Astrocyte (in vitro differentiated cells and primary cell): Measurements from ENCODE around the gene RTN4IP1. TPM values are rescaled to one million over a fixed set of nuclear protein-coding genes. Genes with fewer than 3 reads are reported as not detected.
A peak's percentile ranks its signal among the peaks of the same experiment; 100 is the strongest.

ENCODE experiments used
- DNase-seq: peaks from one replicate; pipeline ENCODE4 v3.0.0-alpha.2; 2010; ENCODE audit warnings: low read depth
- FAIRE-seq: peaks from 2 replicates; lab custom pipeline; 2011; peaks lifted over from hg19 to GRCh38; lab: Jason Lieb, UNC
- H2AFZ ChIP-seq: 2 replicates; pipeline ENCODE4 v1.6.0; 2012; ENCODE audit warnings: low read depth, low read length, inconsistent platforms
- H3K27ac ChIP-seq: 2 replicates; pipeline ENCODE4 v1.5.1; 2011; ENCODE audit warnings: low read depth, low read length, inconsistent platforms
- H3K27me3 ChIP-seq: 2 replicates; pipeline ENCODE4 v1.6.0; 2011; ENCODE audit warnings: low read length, inconsistent platforms; ENCODE audit not compliant: insufficient read depth
- H3K36me3 ChIP-seq: 2 replicates; pipeline ENCODE4 v1.5.1; 2011; ENCODE audit warnings: low read length, inconsistent platforms; ENCODE audit not compliant: insufficient read depth
- H3K4me1 ChIP-seq: 2 replicates; pipeline ENCODE4 v1.5.1; 2011; ENCODE audit warnings: low read length, inconsistent platforms; ENCODE audit not compliant: insufficient read depth
- H3K4me2 ChIP-seq: 2 replicates; pipeline ENCODE4 v1.6.0; 2012; ENCODE audit warnings: low read length, inconsistent platforms
- H3K4me3 ChIP-seq: 2 replicates; pipeline ENCODE4 v1.5.1; 2011; ENCODE audit warnings: low read depth, mild to moderate bottlenecking, low read length, inconsistent platforms; ENCODE audit not compliant: insufficient read depth
- H3K79me2 ChIP-seq: 2 replicates; pipeline ENCODE4 v1.6.0; 2012; ENCODE audit warnings: mild to moderate bottlenecking, low read length, inconsistent platforms; ENCODE audit not compliant: insufficient read depth
- H3K9ac ChIP-seq: 2 replicates; pipeline ENCODE4 v1.6.0; 2012; ENCODE audit warnings: mild to moderate bottlenecking, low read length, inconsistent platforms
- H3K9me3 ChIP-seq: 2 replicates; pipeline ENCODE4 v1.5.1; 2012; ENCODE audit warnings: low read depth, mild to moderate bottlenecking, low read length, inconsistent platforms; ENCODE audit not compliant: insufficient read depth
- H4K20me1 ChIP-seq: 2 replicates; pipeline ENCODE4 v1.6.0; 2012; ENCODE audit warnings: low read length, inconsistent platforms; ENCODE audit not compliant: insufficient read depth
- H3K27ac Mint-ChIP-seq: one replicate; pipeline ENCODE4 v1.8.0; 2021; ENCODE audit warnings: mild to moderate bottlenecking, mixed read lengths; ENCODE audit not compliant: unreplicated experiment
- H3K27me3 Mint-ChIP-seq: one replicate; pipeline ENCODE4 v1.8.0; 2021; ENCODE audit warnings: low read depth, mixed read lengths; ENCODE audit not compliant: unreplicated experiment
- H3K36me3 Mint-ChIP-seq: one replicate; pipeline ENCODE4 v1.8.0; 2021; ENCODE audit warnings: low read depth, mixed read lengths; ENCODE audit not compliant: unreplicated experiment
- H3K4me1 Mint-ChIP-seq: one replicate; pipeline ENCODE4 v1.8.0; 2021; ENCODE audit warnings: low read depth, mixed read lengths; ENCODE audit not compliant: unreplicated experiment
- H3K4me3 Mint-ChIP-seq: one replicate; pipeline ENCODE4 v1.8.0; 2021; ENCODE audit warnings: mild to moderate bottlenecking, moderate library complexity, mixed read lengths; ENCODE audit not compliant: unreplicated experiment
- H3K9me3 Mint-ChIP-seq: one replicate; pipeline ENCODE4 v1.8.0; 2021; ENCODE audit warnings: mild to moderate bottlenecking, mixed read lengths; ENCODE audit not compliant: unreplicated experiment
- CTCF ChIP-seq: IDR thresholded peaks from 2 replicates; pipeline ENCODE4 v1.5.1; 2011; ENCODE audit warnings: low read depth, mild to moderate bottlenecking, inconsistent platforms, low read length, moderate library complexity; ENCODE audit not compliant: insufficient read depth
- EZH2 ChIP-seq: IDR thresholded peaks from 2 replicates; pipeline ENCODE4 v1.6.1; 2012; ENCODE audit warnings: mild to moderate bottlenecking, low read length, inconsistent platforms; ENCODE audit not compliant: insufficient read depth
- total RNA-seq: library from RNA; stranded (reverse); gene quantifications from 2 replicates; pipeline ENCODE4 v1.2.1, GENCODE V29; 2021

The RTN4IP1 gene
- total RNA-seq, 1 donor from 2014 or later, result 5.3 TPM

DNA sequence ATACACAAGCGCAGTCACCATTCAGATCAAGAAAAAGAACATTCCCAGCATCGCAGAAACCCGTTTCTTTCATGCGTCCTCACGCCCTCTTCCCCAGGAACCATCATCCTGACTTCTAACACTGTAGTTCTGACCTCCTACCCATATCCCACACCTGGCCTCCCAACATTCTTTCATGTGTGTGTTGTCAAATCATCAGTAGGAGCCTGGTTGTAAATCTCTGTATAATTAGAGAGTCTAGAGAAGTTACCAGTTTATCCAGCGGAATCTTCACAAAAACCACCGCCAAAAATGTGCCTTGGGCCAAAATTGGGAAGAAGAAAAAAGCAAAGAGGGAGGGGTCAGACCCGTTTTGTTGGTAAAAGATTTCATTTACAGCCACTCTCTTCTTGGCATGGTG lies 91.6 kb downstream of the RTN4IP1 start:
- H3K79me2 ChIP-seq, result no peaks in the 10 kb centered on the region
- H3K27ac Mint-ChIP-seq, result no peak overlapping the region

DNA sequence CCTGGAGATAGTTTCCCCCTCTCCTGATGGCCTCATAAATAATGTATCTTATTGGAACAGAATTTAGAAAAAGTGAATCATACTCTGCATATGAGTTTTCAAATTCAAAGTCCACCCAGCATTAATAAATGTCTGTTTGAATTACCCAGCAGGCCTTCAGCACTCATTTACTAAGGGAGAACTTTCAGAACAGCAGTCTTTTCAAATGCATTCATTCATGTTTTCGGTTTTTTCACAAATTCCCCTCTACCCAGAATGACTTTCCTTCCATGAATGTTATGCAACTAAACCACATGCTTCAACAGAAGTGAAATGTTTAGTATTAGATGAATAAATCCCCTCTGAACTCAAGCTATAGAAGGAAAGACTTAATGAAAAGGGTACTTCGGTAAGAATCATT lies 92.4 kb downstream of the RTN4IP1 start:
- no peaks in the 10 kb centered on the region for H3K36me3 ChIP-seq
- no peak overlapping the region for H3K4me3 ChIP-seq
- Mint-ChIP-seq H3K9me3 (no peaks in the 10 kb centered on the region), H3K27ac (no peak overlapping the region), H3K27me3 (no peaks in the 10 kb centered on the region), H3K4me3 (no peak overlapping the region), H3K36me3 (no peaks in the 10 kb centered on the region), H3K4me1 (peaks cover 8% of the 10 kb centered on the region)
- H3K4me2 ChIP-seq, result no peak overlapping the region
- no peaks in the 10 kb centered on the region for H3K27me3 ChIP-seq
- peak; percentile 42 for DNase-seq
- TF ChIP-seq EZH2, result no peak
- TF ChIP-seq CTCF, result no peak
- no peaks in the 10 kb centered on the region for H3K79me2 ChIP-seq
- H4K20me1 ChIP-seq, result no peaks in the 10 kb centered on the region
- H2AFZ ChIP-seq, result no peak overlapping the region
- no peaks in the 10 kb centered on the region for H3K4me1 ChIP-seq
- no peaks in the 10 kb centered on the region for H3K9me3 ChIP-seq
- H3K9ac ChIP-seq, result no peak overlapping the region
- FAIRE-seq, result no peak
- H3K27ac ChIP-seq, result no peak overlapping the region

More for the DNA sequence above, 91.6 kb downstream of the RTN4IP1 start:
- no peak overlapping the region for H2AFZ ChIP-seq
- H3K36me3 ChIP-seq, result no peaks in the 10 kb centered on the region
- Mint-ChIP-seq H3K4me3 (no peak overlapping the region), H3K9me3 (no peaks in the 10 kb centered on the region), H3K36me3 (no peaks in the 10 kb centered on the region), H3K27me3 (no peaks in the 10 kb centered on the region), H3K4me1 (peaks cover 8% of the 10 kb centered on the region)
- FAIRE-seq (no peak), DNase-seq (no peak)
- no peak for TF ChIP-seq CTCF
- TF ChIP-seq EZH2, result no peak
- H4K20me1 ChIP-seq, result no peaks in the 10 kb centered on the region
- H3K27ac ChIP-seq, result no peak overlapping the region
- no peaks in the 10 kb centered on the region for H3K4me1 ChIP-seq
- no peak overlapping the region for H3K9ac ChIP-seq
- no peaks in the 10 kb centered on the region for H3K27me3 ChIP-seq
- H3K4me2 ChIP-seq, result no peak overlapping the region
- H3K4me3 ChIP-seq, result no peak overlapping the region
- H3K9me3 ChIP-seq, result no peaks in the 10 kb centered on the region

GRCh38 chr6:106536357-106536756 lies 92.9 kb downstream of the RTN4IP1 start:
- H3K36me3 Mint-ChIP-seq, result no peaks in the 10 kb centered on the region
- no peaks in the 10 kb centered on the region for H3K27me3 Mint-ChIP-seq
- Histone ChIP-seq H3K27me3 (no peaks in the 10 kb centered on the region), H3K9me3 (no peaks in the 10 kb centered on the region), H4K20me1 (no peaks in the 10 kb centered on the region), H3K79me2 (no peaks in the 10 kb centered on the region), H3K4me2 (no peak overlapping the region), H2AFZ (no peak overlapping the region), H3K36me3 (no peaks in the 10 kb centered on the region), H3K27ac (no peak overlapping the region), H3K9ac (no peak overlapping the region), H3K4me1 (no peaks in the 10 kb centered on the region), H3K4me3 (no peak overlapping the region)
- no peak for TF ChIP-seq CTCF
- no peak overlapping the region for H3K4me3 Mint-ChIP-seq
- DNase-seq (no peak), FAIRE-seq (no peak)
- no peaks in the 10 kb centered on the region for H3K9me3 Mint-ChIP-seq
- H3K4me1 Mint-ChIP-seq, result peaks cover 8% of the 10 kb centered on the region
- H3K27ac Mint-ChIP-seq, result no peak overlapping the region
